Aorta (tissue), 5 donors: ENCODE measurements around the gene UBL5. TPM values are rescaled to one million over a fixed set of nuclear protein-coding genes. Genes with fewer than 3 reads are reported as not detected.

Experiments
- ATAC-seq: fragments of 200-7000 bp; cut with Tn5 transposase; one replicate; pipeline ENCODE4 v1.9.1; 2022; ENCODE audit warnings: moderate library complexity; ENCODE audit not compliant: low FRiP score
- DNase-seq, 2 donors: peaks; one replicate each; pipeline ENCODE4 v3.0.0-alpha.2; 2020
- H3K27ac ChIP-seq, 2 donors: one replicate each; pipeline ENCODE4 v1.5.1; 2013; ENCODE audit warnings: low read length in 2 of 2, mild to moderate bottlenecking in 2 of 2, moderate library complexity in 2 of 2, control low read depth in 1 of 2, inconsistent platforms in 1 of 2, low read depth in 1 of 2
- H3K27me3 ChIP-seq, 2 donors: one replicate each; pipeline ENCODE4 v1.6.1; 2013; ENCODE audit warnings: control low read depth in 1 of 2, low read length in 1 of 2, mild to moderate bottlenecking in 1 of 2, moderate library complexity in 1 of 2; ENCODE audit not compliant: insufficient read depth in 2 of 2, control insufficient read depth in 1 of 2
- H3K36me3 ChIP-seq, 2 donors: one replicate each; pipeline ENCODE4 v1.6.1; 2013; ENCODE audit warnings: control low read depth in 1 of 2, low read length in 1 of 2, mild to moderate bottlenecking in 1 of 2; ENCODE audit not compliant: insufficient read depth in 2 of 2, control insufficient read depth in 1 of 2
- H3K4me1 ChIP-seq, 2 donors: one replicate each; pipeline ENCODE4 v1.6.1; 2013; ENCODE audit warnings: low read length in 2 of 2, control low read depth in 1 of 2, mild to moderate bottlenecking in 1 of 2, moderate library complexity in 1 of 2; ENCODE audit not compliant: insufficient read depth in 2 of 2, control insufficient read depth in 1 of 2
- H3K4me3 ChIP-seq, 2 donors: one replicate each; pipeline ENCODE4 v1.5.1; 2013; ENCODE audit warnings: low read length in 2 of 2, control low read depth in 1 of 2, mild to moderate bottlenecking in 1 of 2
- H3K9me3 ChIP-seq: one replicate; pipeline ENCODE4 v1.6.1; 2013; ENCODE audit warnings: mild to moderate bottlenecking, low read length; ENCODE audit not compliant: control insufficient read depth
- WGBS, 2 donors: extraction: QIAGEN DNeasy Blood & Tissue Kit; methylation state at CpG; one replicate each; pipeline ENCODE4 v1.1.7; 2013; 5-methylcytosine and 5-hydroxymethylcytosine counted together
- intact Hi-C, 2 donors: fragments of 100-400 bp; cut with DNase I; formaldehyde crosslinking; loops; one replicate each; pipeline versions ENCODE4 v1.14.2 to v1.15.0; 2022
- polyA plus RNA-seq, 2 donors: library from polyadenylated mRNA; stranded (reverse); fragments of 200-250 nt; gene quantifications; one replicate each; pipeline ENCODE4 v1.2.3, GENCODE V29; 2013
- total RNA-seq, 2 donors: library from RNA; stranded (reverse); fragmentation: NEBNext Ultra II Directional; extraction: Animal tissue kit (Norgen Biotek cat#: 25700); gene quantifications; one replicate each; pipeline ENCODE4 v1.2.1, GENCODE V29; 2021
- donor health status: healthy with polysubstance abuse.
- donor health status: Bipolar disorder and iron deficiency.
- donor health status: DM: no; HTN: no; CAD: no.
- donor health status: DM: no; HTN: no; CAD: no.
- donor health status: DM: yes; HTN: yes; CAD: no.

Gene UBL5
- total and polyA plus RNA-seq, 4 donors = 207 to 1,147 (median 412) TPM

- 84% methylated on average over 11 of the region's 11 CpGs for WGBS, 2 donors
- no peak for DNase-seq
Measured at GRCh38 chr19:9878511-9879196, 50.9 kb downstream of the UBL5 start.

More at GRCh38 chr19:9878511-9879196, 50.9 kb downstream of the UBL5 start:
- no peaks in the 10 kb centered on the region for H3K36me3 ChIP-seq
- H3K4me1 ChIP-seq = no peaks in the 10 kb centered on the region
- no peak overlapping the region for H3K27ac ChIP-seq
- intact Hi-C loops = no loop called here
- H3K9me3 ChIP-seq = no peaks in the 10 kb centered on the region
- no peak overlapping the region for H3K4me3 ChIP-seq
- ATAC-seq = no peak
- no peaks in the 10 kb centered on the region for H3K27me3 ChIP-seq

Other genes with a start within 250 kb of the UBL5 start
- 10 to 100 TPM; 28.4 to 31.2 TPM for gene ZNF121, start 243.4 kb upstream of the UBL5 start, total RNA-seq
- gene ZNF121, start 243.4 kb upstream of the UBL5 start, polyA plus RNA-seq = 1 to 10 TPM; 3.6 to 4.8 TPM
- gene ZNF561, start 206.7 kb upstream of the UBL5 start, total RNA-seq = 10 to 100 TPM; 37.5 to 38.3 TPM
- gene ZNF561, start 206.7 kb upstream of the UBL5 start, polyA plus RNA-seq = 10 to 100 TPM; 16.2 to 19.7 TPM
- gene ZNF562, start 152.8 kb upstream of the UBL5 start, total RNA-seq = 10 to 100 TPM; 33.6 to 35.9 TPM
- 1 to 10 TPM; 4.2 to 6.6 TPM for gene ZNF562, start 152.8 kb upstream of the UBL5 start, polyA plus RNA-seq
- gene ZNF846, start 59.2 kb upstream of the UBL5 start, total RNA-seq = 10 to 100 TPM; 17.4 to 33.0 TPM
- gene ZNF846, start 59.2 kb upstream of the UBL5 start, polyA plus RNA-seq = 10 to 100 TPM; 13.0 to 20.2 TPM
- 10 to 100 TPM; 29.1 to 29.8 TPM for gene FBXL12, start 8.8 kb upstream of the UBL5 start, total RNA-seq
- 10 to 100 TPM; 11.3 to 43.5 TPM for gene FBXL12, start 8.8 kb upstream of the UBL5 start, polyA plus RNA-seq
- 10 to 100 TPM; 45.5 to 45.8 TPM for gene PIN1, start 7.4 kb downstream of the UBL5 start, total RNA-seq
- gene PIN1, start 7.4 kb downstream of the UBL5 start, polyA plus RNA-seq = 100 to 1,000 TPM; 102 to 154 TPM
- gene OLFM2, start 108.6 kb downstream of the UBL5 start, total RNA-seq = 1 to 10 TPM; 3.9 to 4.8 TPM
- 10 to 100 TPM; 13.5 to 14.5 TPM for gene OLFM2, start 108.6 kb downstream of the UBL5 start, polyA plus RNA-seq
- 10 to 100 TPM in 1 of 2 donors, 1 to 10 TPM in 1; 8.2 to 13.3 TPM for gene COL5A3, start 182.6 kb downstream of the UBL5 start, total RNA-seq
- gene COL5A3, start 182.6 kb downstream of the UBL5 start, polyA plus RNA-seq = 10 to 100 TPM in 1 of 2 donors, 1 to 10 TPM in 1; 4.9 to 84.7 TPM
- not detected for gene RDH8, start 185.6 kb downstream of the UBL5 start, total RNA-seq
- gene RDH8, start 185.6 kb downstream of the UBL5 start, polyA plus RNA-seq = not detected